CMK (cell line): Measurements from ENCODE around the gene ST6GALNAC5.
"Not testable (repeated sequence)": the region's sequence is repeated elsewhere in the genome, so short reads cannot be mapped to it uniquely, and the experiment has no call there.

Source experiments
- DNase-seq: peaks from one replicate; pipeline ENCODE4 v3.0.0-alpha.2; 2010; ENCODE audit warnings: low read depth

ST6GALNAC5 gene

DNA sequence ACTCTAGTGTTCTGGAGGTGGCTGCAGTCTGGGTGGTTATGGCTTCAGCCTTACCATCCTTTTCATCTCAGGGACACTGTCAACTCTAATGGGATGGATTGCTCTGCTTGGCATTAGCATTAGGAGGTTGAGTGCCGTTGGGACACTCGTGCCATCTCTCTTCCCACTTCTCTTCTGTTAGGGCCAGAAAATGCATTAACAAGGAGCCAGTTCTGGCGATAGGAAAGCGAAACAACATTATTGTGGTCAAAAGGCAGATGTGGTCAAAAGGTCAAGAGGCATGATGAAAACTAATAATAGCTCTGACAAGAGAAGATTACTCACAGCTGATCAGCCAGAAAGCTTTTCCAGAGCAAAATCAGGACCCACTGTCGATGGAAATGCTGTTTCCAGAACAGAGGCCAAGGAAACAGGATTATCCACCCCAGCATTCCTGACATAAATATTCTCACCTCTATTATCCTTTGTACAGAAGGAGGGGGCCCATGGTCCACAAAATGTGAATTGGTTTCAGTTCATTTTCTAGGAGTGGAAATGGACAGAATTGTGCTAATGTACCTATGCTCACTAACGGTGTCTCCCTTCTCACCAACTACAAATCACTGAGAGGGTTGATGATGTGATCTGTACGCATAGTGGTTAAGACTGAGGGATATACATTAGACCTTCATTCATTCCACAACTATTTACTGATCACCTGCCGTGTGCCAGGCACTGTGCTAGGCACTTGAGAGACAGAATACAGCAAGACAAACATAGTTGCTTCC lies 72.0 kb downstream of the ST6GALNAC5 start:
- no peak for DNase-seq

DNA sequence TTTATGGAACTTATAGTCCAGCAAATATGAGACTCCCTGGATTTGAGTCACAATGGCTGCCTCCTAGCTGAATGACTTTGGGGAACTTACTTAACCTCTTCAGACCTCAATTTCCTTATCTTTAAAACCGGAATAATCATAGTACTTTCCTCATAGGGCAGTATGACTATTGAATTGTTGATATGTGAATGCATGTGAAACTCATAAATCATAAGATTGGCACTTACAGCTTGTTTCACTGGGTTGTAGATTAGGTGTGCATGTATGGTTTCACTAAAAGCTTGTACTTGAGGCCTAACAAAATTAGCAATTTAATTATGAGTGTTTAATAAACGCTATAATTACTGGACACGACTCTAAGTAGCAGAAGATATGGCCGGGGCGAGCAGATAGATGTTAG lies 72.5 kb downstream of the ST6GALNAC5 start:
- no peak for DNase-seq

DNA sequence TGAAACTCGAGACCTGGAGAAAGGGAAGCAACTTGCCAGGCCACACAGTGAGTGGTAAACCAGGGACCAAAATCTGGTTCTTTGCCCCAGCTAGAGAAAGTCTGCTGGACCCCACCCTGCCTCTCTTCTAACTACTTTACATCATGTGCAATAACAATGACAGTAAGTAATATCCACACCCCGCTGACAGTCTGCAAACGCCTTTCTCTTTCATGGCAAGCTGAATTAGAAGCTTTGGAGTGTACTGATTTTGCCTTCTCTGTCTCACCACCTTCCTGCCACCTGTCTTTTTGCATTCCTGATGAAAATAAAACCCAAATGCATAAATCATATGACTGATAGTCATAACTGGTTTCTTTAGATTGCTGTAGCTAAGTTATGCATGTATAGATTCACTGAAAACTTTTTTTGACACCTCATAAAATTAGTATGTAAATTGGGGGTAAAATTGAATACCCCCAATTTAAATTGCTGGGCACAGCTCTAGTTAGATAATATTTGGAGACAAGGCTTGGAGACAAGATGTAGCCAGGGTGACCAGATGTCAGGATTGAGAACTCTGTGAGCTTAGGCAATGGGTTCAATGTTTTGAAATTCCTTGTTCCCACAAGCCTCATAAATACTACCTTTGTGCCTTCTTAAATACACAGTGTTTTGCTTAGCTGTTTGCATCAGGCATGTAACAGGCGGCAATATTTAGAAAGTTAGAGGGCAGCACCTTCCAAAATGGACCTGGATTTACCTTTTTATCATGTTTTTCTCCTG lies 73.5 kb downstream of the ST6GALNAC5 start:
- DNase-seq, result no peak

- DNase-seq, result no peak
Measured at GRCh38 chr1:76942549-76942948, 75.3 kb downstream of the ST6GALNAC5 start.

GRCh38 chr1:76944942-76945341 lies 77.7 kb downstream of the ST6GALNAC5 start:
- no peak for DNase-seq

DNA sequence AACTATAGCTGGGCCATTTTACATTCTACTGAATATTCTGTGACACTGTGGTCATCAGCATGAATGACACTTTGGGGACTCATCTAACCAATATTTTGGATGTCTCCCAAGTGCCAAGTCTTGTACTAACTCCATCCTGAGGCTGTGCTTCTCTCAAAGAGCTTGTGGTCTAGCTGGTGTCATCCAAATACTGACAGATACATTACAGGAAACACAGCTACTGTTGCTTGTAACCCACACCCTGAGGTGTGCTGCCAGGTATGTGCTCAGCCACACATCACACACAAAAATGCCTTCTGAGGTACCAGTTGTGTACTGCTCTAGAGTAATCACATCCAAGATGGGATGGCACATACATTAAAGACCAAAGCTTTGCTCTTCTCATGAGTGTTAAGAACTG lies 81.6 kb downstream of the ST6GALNAC5 start:
- no peak for DNase-seq

DNA sequence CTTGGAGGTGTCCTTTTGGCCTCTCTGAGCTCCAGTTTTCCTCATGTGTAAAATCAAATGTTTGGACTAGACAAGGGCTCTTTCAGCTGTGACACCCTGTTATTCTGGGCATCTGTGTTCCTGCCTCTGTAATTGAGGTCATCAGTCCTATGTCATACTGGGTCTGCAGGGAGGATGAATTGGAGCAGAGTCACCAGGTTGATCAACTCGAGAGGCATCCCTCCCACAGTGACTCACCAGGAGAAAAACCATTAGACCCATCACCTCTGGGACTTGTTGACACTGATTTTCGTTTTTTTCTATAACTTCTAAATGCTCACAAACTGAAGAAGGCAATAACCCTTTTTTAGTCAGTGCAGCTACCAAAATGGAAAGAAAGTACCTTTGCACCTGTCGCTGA lies 82.2 kb downstream of the ST6GALNAC5 start:
- no peak for DNase-seq

DNA sequence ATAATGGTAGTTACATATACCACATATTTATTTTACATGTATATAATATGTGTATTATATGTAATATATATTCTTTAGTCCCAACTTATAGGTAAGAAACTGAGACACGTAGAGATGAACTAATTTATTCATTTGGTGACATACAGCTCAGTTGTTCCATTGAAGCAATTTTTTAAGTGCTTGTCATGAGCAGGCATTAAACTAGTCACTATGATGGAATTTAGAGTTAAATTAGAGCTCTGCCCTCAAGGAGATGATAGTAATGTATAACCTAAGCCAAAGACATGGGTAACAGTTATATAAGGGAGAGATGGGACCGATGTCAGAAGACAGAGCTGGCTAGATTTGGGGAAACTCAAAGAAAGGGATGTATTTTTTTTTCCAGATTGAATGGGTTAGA lies 83.0 kb downstream of the ST6GALNAC5 start:
- DNase-seq, result no peak

DNA sequence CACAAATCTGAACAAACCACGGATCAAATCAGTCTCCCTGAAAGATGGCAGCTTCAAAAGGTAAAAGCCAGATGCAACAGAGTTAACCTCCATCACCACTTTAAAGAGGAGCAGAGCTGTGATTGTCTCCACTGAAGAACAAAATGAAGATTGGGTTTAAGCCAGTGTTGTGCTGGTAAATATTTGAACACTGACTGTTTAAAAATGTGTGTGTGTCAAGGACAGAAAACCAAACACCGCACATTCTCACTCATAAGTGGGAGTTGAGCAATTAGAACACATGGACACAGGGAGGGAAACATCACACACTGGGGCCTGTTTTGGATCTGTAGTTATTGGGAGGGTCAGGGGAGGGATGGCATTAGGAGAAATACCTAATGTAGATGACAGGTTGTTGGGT lies 83.9 kb downstream of the ST6GALNAC5 start:
- DNase-seq, result no peak

DNA sequence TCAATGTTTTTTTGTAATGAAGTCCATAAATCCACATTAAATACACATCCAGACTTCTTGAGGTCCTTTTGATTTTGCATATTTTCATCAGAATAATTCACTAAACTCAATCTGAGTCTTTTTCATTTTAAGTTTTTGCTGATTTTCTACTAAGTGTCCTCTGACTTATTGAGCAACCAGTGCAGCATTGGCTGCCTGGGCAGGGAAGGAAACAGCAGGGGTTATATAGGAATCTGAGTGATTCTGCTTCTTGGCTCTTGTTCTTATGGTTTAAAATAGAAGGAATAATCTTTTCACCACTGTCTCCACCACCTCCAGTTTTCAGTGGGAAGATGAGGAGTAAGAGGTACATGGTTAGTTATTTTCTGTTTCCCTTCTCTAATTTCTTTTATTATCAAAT lies 88.4 kb downstream of the ST6GALNAC5 start:
- no peak for DNase-seq

DNA sequence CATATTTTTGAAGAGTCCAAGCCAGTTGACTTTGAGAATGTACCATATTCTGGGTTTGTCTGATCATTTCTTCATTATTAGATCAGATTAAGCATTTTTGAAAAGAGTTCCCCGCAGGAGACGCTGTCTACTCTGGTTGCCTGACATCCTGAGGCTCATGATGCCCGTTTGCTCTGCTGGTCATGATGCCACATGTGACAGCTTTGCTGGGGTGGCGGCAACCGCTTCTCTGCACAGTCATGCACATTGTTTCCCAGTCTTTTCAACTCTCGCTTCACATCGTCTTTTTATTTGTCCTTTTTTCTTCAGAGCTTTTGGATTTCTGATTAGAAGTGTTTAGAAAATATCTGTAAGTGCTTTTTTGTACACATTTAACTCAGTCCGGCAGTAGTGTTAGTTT lies 90.7 kb downstream of the ST6GALNAC5 start:
- DNase-seq, result no peak

DNA sequence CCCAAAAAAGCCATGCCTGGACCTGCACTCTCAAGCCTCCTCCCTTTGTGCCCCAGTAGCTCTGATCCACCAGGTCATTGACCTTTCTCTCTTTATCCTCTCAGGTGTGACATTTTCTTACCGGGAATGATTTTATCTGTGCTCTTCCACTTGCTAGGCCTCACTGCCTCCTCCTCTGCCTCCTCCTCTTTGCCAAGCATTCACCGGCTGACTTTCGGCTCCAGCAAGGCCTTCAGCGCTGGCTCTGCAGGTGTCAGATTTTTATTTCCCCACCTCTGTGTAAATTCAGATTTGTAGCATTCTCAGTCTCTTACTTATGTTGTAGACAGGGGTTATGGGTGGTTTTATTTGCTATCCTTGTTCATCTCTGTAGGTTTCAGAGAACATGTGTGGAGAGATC lies 91.5 kb downstream of the ST6GALNAC5 start:
- DNase-seq, result no peak

DNA sequence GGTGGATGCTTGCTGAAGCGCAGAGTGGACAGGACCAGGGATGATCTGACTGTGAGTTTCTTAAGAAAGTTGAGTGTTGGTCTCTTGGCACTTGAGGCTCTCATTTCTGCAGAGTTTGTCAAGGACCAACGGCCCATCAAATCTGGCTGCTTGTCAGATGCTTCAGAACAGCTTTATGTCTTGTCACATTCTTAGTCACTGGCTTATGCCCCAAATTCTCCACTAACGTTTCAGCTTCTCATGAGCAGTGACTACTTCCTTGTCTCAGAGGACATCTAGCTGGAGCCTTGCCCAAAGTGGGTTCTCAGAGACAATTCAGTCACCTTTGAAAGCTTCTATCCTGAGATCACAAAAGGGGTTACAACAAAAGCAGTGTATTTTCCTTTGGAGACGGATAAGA lies 92.3 kb downstream of the ST6GALNAC5 start:
- no peak for DNase-seq

DNA sequence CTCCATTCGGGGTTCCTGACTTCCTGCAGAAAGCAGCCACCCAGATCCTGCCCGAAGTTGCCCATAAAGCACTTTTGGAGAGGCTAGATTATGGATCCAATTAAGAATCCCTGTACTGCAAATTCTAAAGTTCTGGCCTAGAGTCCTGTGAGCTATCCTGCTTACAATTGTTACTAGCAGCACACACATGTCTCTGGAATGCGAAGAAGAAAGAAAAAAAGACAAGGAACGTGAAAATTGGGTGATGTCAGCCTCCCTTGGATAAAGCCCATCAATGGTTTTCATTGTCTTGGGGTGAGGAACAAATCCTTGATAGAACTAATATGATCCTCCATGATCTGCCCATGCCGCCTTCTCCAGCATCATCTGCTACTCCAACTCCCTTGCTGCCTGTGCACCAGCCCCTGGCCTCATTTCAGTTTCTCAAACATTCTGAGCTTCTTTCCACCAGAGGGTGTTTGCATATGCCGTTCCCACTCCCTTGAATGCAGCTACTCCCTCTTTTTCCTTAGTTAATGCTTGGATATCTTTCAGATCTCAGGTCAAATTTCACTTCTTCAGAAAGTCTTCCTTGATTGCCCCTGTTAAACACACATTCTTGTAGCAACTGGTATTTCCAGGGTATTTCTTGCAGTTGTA lies 94.0 kb downstream of the ST6GALNAC5 start:
- no peak for DNase-seq

DNA sequence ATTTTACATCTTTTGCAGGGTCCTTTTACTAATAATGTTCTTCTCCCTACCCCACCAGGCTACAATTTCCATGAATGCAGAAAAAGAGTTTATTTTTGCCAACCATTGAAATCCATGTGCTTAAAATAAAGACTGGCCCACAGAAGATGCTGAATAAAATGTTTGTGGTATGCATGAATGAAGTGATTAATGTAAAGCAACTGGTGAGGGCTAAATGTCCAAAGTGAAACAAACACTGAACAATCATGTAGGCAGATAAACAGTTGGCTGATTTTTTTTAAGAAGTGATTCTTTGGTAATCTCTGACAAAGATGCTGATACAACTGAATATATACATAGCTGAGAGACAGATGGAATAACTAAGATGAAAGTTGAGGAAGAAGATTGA lies 94.5 kb downstream of the ST6GALNAC5 start:
- no peak for DNase-seq

DNA sequence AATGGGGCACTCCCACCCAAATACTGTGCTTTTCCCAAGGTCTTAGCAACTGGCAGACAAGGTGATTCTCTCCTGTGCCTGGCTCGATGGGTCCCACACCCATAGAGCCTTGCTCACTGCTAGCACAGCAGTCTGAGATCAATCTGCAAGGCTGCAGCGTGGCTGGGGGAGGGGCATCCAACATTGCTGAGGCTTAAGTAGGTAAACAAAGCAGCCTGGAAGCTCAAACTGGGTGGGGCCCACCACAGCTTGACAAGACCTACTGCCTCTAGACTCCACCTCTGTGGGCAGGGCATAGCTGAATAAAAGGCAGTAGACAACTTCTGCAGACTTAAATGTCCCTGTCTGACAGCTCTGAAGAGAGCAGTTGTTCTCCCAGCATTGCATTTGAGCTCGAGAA lies 114.0 kb downstream of the ST6GALNAC5 start:
- not testable (repeated sequence) for DNase-seq

GRCh38 chr1:76989976-76990375 lies 122.7 kb downstream of the ST6GALNAC5 start:
- no peak for DNase-seq

- DNase-seq, result no peak
Measured at GRCh38 chr1:76993036-76993435, 125.8 kb downstream of the ST6GALNAC5 start.

- DNase-seq, result no peak
Measured at GRCh38 chr1:76998582-76999223, 131.4 kb downstream of the ST6GALNAC5 start.

- DNase-seq, result no peak
Measured at GRCh38 chr1:77007675-77008074, 140.4 kb downstream of the ST6GALNAC5 start.

DNA sequence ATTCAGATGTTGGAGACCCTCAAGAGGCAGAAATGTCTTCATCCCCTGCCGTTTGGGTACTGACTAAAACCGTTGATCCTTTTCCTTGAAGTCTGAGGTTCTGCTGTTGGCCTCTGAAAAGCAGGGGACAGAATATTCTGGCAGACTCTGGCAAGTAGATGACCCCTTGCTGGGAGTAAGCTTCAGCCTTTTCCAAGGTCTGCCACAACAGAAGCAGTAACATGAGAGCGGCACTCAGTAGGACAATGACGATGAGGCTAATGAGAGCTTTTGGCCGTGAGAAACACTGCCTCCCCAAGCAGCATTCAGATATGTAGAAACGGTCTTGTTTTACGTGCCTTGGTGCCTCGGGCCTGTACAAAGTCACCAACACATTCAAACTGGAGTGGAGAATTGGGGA lies 143.7 kb downstream of the ST6GALNAC5 start:
- DNase-seq, result no peak

DNA sequence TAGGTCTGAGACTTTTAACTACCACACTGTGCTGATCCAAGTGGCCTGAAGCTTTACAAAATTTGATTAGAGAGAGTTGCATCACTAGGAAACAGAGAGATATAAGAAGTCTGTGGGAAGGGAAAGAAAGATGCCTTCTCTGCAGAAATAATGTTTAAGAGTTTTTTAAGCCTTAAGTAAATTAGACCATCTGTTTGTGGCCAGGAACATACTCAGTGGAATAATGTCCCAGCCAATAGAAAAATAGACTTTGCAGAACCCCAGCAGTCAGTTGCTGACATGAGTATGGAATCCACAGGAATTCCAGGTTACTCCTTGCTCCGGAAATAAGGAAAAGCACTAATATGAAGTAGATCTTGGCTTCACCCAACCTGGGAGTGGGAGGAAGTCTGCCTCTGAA lies 144.8 kb downstream of the ST6GALNAC5 start:
- no peak for DNase-seq
